Natural killer cell treated with Interleukin-12 subunit alpha and Interleukin-12 subunit beta and Interleukin-15 and Interleukin-18, amount 100 ng/mL, for 72 hours (primary cell): ENCODE measurements around the gene FHL3. TPM values are rescaled to one million over a fixed set of nuclear protein-coding genes. Genes with fewer than 3 reads are reported as not detected.

Source experiments
- total RNA-seq, 2 donors: library from RNA; stranded (reverse); gene quantifications; one replicate each; pipeline ENCODE4 v1.2.3, GENCODE V29; 2022

The FHL3 gene
- total RNA-seq, 2 donors from 2014 or later: 24.5 TPM

Other genes with a start within 250 kb of the FHL3 start
- gene EPHA10, start 240.4 kb downstream of the FHL3 start, total RNA-seq: not detected
- 1 to 10 TPM; 2.8 to 9.0 TPM for gene MANEAL, start 211.7 kb downstream of the FHL3 start, total RNA-seq
- 10 to 100 TPM; 29.2 to 33.3 TPM for gene C1orf122, start 197.7 kb downstream of the FHL3 start, total RNA-seq
- 10 to 100 TPM; 72.0 to 82.9 TPM for gene YRDC, start 197.3 kb downstream of the FHL3 start, total RNA-seq
- gene MTF1, start 145.9 kb downstream of the FHL3 start, total RNA-seq: 10 to 100 TPM; 54.0 to 65.3 TPM
- gene INPP5B, start 58.5 kb downstream of the FHL3 start, total RNA-seq: 10 to 100 TPM; 48.1 to 86.0 TPM
- gene SF3A3, start 15.5 kb downstream of the FHL3 start, total RNA-seq: 100 to 1,000 TPM in 1 of 2 donors, 10 to 100 TPM in 1; 90.7 to 174 TPM
- 10 to 100 TPM; 59.9 to 60.0 TPM for gene UTP11, start 7.2 kb upstream of the FHL3 start, total RNA-seq
- under 1 TPM; 0.50 to 0.93 TPM for gene POU3F1, start 41.3 kb upstream of the FHL3 start, total RNA-seq